ENCODE results near the gene NR6A1.
"Not testable (repeated sequence)": the region's sequence is repeated elsewhere in the genome, so short reads cannot be mapped to it uniquely, and the experiment has no call there.

Gene NR6A1

GRCh38 chr9:124761710-124762109 is 9.4 kb downstream of the NR6A1 start:
- DNase-seq: no peak

GRCh38 chr9:124761196-124761595 is 9.9 kb downstream of the NR6A1 start:
- DNase-seq: no peak

GRCh38 chr9:124760719-124761118 is 10.4 kb downstream of the NR6A1 start:
- DNase-seq: no peak

GRCh38 chr9:124759327-124759726 is 11.8 kb downstream of the NR6A1 start:
- DNase-seq: no peak

- DNase-seq: no peak
Measured at GRCh38 chr9:124758691-124759090, 12.4 kb downstream of the NR6A1 start.

- no peak for DNase-seq
Measured at GRCh38 chr9:124758061-124758460, 13.1 kb downstream of the NR6A1 start.

GRCh38 chr9:124757616-124758015 is 13.5 kb downstream of the NR6A1 start:
- no peak for DNase-seq

- DNase-seq: no peak
Measured at GRCh38 chr9:124756011-124756410, 15.1 kb downstream of the NR6A1 start.

GRCh38 chr9:124755061-124755460 is 16.1 kb downstream of the NR6A1 start:
- DNase-seq: no peak

GRCh38 chr9:124754289-124754688 is 16.8 kb downstream of the NR6A1 start:
- DNase-seq: no peak

GRCh38 chr9:124752967-124753366 is 18.1 kb downstream of the NR6A1 start:
- no peak for DNase-seq

- no peak for DNase-seq
Measured at GRCh38 chr9:124749781-124750180, 21.3 kb downstream of the NR6A1 start.

- no peak for DNase-seq
Measured at GRCh38 chr9:124749284-124749683, 21.8 kb downstream of the NR6A1 start.

GRCh38 chr9:124747065-124747464 is 24.0 kb downstream of the NR6A1 start:
- DNase-seq: no peak

GRCh38 chr9:124743686-124744348 is 27.3 kb downstream of the NR6A1 start:
- DNase-seq: no peak

GRCh38 chr9:124742940-124743339 is 28.2 kb downstream of the NR6A1 start:
- no peak for DNase-seq

GRCh38 chr9:124741662-124742061 is 29.4 kb downstream of the NR6A1 start:
- DNase-seq: no peak

- DNase-seq: no peak
Measured at GRCh38 chr9:124741149-124741548, 30.0 kb downstream of the NR6A1 start.

GRCh38 chr9:124739360-124739759 is 31.8 kb downstream of the NR6A1 start:
- no peak for DNase-seq

GRCh38 chr9:124738075-124738474 is 33.0 kb downstream of the NR6A1 start:
- DNase-seq: not testable (repeated sequence)

- no peak for DNase-seq
Measured at GRCh38 chr9:124735121-124735520, 36.0 kb downstream of the NR6A1 start.

- not testable (repeated sequence) for DNase-seq
Measured at GRCh38 chr9:124734741-124735083, 36.4 kb downstream of the NR6A1 start.

GRCh38 chr9:124733964-124734740 is 37.0 kb downstream of the NR6A1 start:
- no peak for DNase-seq

Measured in anterior cingulate cortex (tissue), 58 donors.